GM19099 (cell line): ENCODE results near the gene FEV.

Source experiments
- POLR2A ChIP-seq: IDR thresholded peaks from 3 replicates; pipeline ENCODE4 v1.6.1; 2011; ENCODE audit warnings: low read depth; ENCODE audit not compliant: insufficient read length; ENCODE audit errors: extremely low read depth

FEV gene

GRCh38 chr2:219022041-219022440 lies 37.1 kb upstream of the FEV start:
- TF ChIP-seq POLR2A, result no peak

- TF ChIP-seq POLR2A, result no peak
These were observed 36.6 kb upstream of the FEV start for GRCh38 chr2:219021591-219021990.

- TF ChIP-seq POLR2A, result no peak
These were observed 35.8 kb upstream of the FEV start for GRCh38 chr2:219020604-219021365.

GRCh38 chr2:219019436-219019835 lies 34.5 kb upstream of the FEV start:
- TF ChIP-seq POLR2A, result no peak

- no peak for TF ChIP-seq POLR2A
These were observed 33.7 kb upstream of the FEV start for GRCh38 chr2:219018726-219019125.

GRCh38 chr2:219018286-219018685 lies 33.3 kb upstream of the FEV start:
- TF ChIP-seq POLR2A, result no peak

GRCh38 chr2:219017201-219017931 lies 32.4 kb upstream of the FEV start:
- TF ChIP-seq POLR2A, result no peak

GRCh38 chr2:219016721-219017120 lies 31.7 kb upstream of the FEV start:
- no peak for TF ChIP-seq POLR2A

- TF ChIP-seq POLR2A, result no peak
These were observed 25.9 kb upstream of the FEV start for GRCh38 chr2:219010873-219011272.

GRCh38 chr2:219010162-219010756 lies 25.3 kb upstream of the FEV start:
- no peak for TF ChIP-seq POLR2A

- TF ChIP-seq POLR2A, result no peak
These were observed 24.3 kb upstream of the FEV start for GRCh38 chr2:219009294-219009693.

GRCh38 chr2:219003979-219004378 lies 19.0 kb upstream of the FEV start:
- TF ChIP-seq POLR2A, result no peak

GRCh38 chr2:219003267-219003634 lies 18.3 kb upstream of the FEV start:
- no peak for TF ChIP-seq POLR2A

GRCh38 chr2:219002395-219003266 lies 17.6 kb upstream of the FEV start:
- no peak for TF ChIP-seq POLR2A
